Panc1 (cell line): Measurements from ENCODE around the gene ARHGEF10L.

Experiments used
- POLR2AphosphoS5 ChIP-seq: IDR thresholded peaks from 2 replicates; pipeline ENCODE4 v1.6.1; 2012; ENCODE audit warnings: mild to moderate bottlenecking, low read depth, low read length, moderate library complexity
- TF ChIP-seq, protein P1 (sequence below): fragments of 450-650 bp; IDR thresholded peaks from 2 replicates; pipeline ENCODE4 v1.5.1; 2017; ENCODE audit warnings: mild to moderate bottlenecking
- TF ChIP-seq, protein P2 (sequence below), 2 experiments: IDR thresholded peaks; 2 replicates each; pipeline ENCODE4 v1.6.1; 2011 to 2012; ENCODE audit warnings: low read depth in 2 of 2, control low read depth in 1 of 2, low read length in 1 of 2, mild to moderate bottlenecking in 1 of 2, moderate library complexity in 1 of 2; ENCODE audit not compliant: insufficient read depth in 1 of 2

GRCh38 chr1:17531343-17531681 lies 8.2 kb upstream of the ARHGEF10L start:
- TF ChIP-seq, protein P1, sequence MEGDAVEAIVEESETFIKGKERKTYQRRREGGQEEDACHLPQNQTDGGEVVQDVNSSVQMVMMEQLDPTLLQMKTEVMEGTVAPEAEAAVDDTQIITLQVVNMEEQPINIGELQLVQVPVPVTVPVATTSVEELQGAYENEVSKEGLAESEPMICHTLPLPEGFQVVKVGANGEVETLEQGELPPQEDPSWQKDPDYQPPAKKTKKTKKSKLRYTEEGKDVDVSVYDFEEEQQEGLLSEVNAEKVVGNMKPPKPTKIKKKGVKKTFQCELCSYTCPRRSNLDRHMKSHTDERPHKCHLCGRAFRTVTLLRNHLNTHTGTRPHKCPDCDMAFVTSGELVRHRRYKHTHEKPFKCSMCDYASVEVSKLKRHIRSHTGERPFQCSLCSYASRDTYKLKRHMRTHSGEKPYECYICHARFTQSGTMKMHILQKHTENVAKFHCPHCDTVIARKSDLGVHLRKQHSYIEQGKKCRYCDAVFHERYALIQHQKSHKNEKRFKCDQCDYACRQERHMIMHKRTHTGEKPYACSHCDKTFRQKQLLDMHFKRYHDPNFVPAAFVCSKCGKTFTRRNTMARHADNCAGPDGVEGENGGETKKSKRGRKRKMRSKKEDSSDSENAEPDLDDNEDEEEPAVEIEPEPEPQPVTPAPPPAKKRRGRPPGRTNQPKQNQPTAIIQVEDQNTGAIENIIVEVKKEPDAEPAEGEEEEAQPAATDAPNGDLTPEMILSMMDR, result no peak
- TF ChIP-seq, protein P2, sequence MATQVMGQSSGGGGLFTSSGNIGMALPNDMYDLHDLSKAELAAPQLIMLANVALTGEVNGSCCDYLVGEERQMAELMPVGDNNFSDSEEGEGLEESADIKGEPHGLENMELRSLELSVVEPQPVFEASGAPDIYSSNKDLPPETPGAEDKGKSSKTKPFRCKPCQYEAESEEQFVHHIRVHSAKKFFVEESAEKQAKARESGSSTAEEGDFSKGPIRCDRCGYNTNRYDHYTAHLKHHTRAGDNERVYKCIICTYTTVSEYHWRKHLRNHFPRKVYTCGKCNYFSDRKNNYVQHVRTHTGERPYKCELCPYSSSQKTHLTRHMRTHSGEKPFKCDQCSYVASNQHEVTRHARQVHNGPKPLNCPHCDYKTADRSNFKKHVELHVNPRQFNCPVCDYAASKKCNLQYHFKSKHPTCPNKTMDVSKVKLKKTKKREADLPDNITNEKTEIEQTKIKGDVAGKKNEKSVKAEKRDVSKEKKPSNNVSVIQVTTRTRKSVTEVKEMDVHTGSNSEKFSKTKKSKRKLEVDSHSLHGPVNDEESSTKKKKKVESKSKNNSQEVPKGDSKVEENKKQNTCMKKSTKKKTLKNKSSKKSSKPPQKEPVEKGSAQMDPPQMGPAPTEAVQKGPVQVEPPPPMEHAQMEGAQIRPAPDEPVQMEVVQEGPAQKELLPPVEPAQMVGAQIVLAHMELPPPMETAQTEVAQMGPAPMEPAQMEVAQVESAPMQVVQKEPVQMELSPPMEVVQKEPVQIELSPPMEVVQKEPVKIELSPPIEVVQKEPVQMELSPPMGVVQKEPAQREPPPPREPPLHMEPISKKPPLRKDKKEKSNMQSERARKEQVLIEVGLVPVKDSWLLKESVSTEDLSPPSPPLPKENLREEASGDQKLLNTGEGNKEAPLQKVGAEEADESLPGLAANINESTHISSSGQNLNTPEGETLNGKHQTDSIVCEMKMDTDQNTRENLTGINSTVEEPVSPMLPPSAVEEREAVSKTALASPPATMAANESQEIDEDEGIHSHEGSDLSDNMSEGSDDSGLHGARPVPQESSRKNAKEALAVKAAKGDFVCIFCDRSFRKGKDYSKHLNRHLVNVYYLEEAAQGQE (IDR thresholded peaks at IDR 0.05; ENCODE audit: insufficient read depth in 1 of 2, low read depth in 2 of 2, low read length in 1 of 2), result no peak
- no peak for TF ChIP-seq POLR2AphosphoS5
